Lung (tissue), 12 donors: ENCODE data around the gene ANKRD44. TPM values are rescaled to one million over a fixed set of nuclear protein-coding genes. Genes with fewer than 3 reads are reported as not detected.

Source experiments
- ATAC-seq: fragments of 200-7000 bp; cut with Tn5 transposase; one replicate; pipeline ENCODE4 v1.9.1; 2020; ENCODE audit warnings: moderate number of reproducible peaks; ENCODE audit not compliant: insufficient read depth, low FRiP score
- DNase-seq, 3 donors: peaks; one replicate each; pipeline ENCODE4 v3.0.0-alpha.2; 2013 to 2017
- H3K27ac ChIP-seq, 2 donors: one replicate each; pipeline ENCODE4 v1.5.1; 2013; ENCODE audit warnings: mild to moderate bottlenecking in 2 of 2, moderate library complexity in 2 of 2, control low read depth in 1 of 2, inconsistent platforms in 1 of 2, low read depth in 1 of 2, low read length in 1 of 2
- H3K27me3 ChIP-seq, 3 donors: one replicate each; pipeline ENCODE4 v1.5.1; 2013; ENCODE audit warnings: low read length in 2 of 3; ENCODE audit not compliant: control insufficient read depth in 3 of 3, insufficient read depth in 3 of 3
- H3K36me3 ChIP-seq, 4 donors: one replicate each; pipeline ENCODE4 v1.5.1; 2013; ENCODE audit warnings: low read length in 4 of 4, mild to moderate bottlenecking in 1 of 4, moderate library complexity in 1 of 4; ENCODE audit not compliant: control insufficient read depth in 4 of 4, insufficient read depth in 4 of 4
- H3K4me1 ChIP-seq, 5 donors: one replicate each; pipeline ENCODE4 v1.5.1; 2013; ENCODE audit warnings: low read length in 5 of 5, mild to moderate bottlenecking in 2 of 5, moderate library complexity in 1 of 5; ENCODE audit not compliant: control insufficient read depth in 5 of 5, insufficient read depth in 5 of 5
- H3K4me3 ChIP-seq: one replicate; pipeline ENCODE4 v1.5.1; 2013; ENCODE audit warnings: mild to moderate bottlenecking, control low read depth, moderate library complexity
- H3K9ac ChIP-seq, 2 donors: one replicate each; pipeline ENCODE4 v1.5.1; 2013; ENCODE audit warnings: low read length in 2 of 2, control low read depth in 1 of 2; ENCODE audit not compliant: insufficient read depth in 1 of 2
- H3K9me3 ChIP-seq, 4 donors: one replicate each; pipeline ENCODE4 v1.5.1; 2013; ENCODE audit warnings: low read length in 3 of 4, mild to moderate bottlenecking in 1 of 4, moderate library complexity in 1 of 4; ENCODE audit not compliant: control insufficient read depth in 4 of 4, insufficient read depth in 3 of 4
- CTCF ChIP-seq: IDR thresholded peaks from 2 replicates; pipeline ENCODE4 v1.5.1; 2012; ENCODE audit warnings: mild to moderate bottlenecking; ENCODE audit errors: control extremely low read depth, extremely low read depth
- WGBS, 2 donors: extraction: QIAGEN DNeasy Blood & Tissue Kit; methylation state at CpG; one replicate each; pipeline ENCODE4 v1.1.7; 2013; 5-methylcytosine and 5-hydroxymethylcytosine counted together
- polyA plus RNA-seq, 2 donors: library from polyadenylated mRNA; stranded (reverse); fragments of 200-250 nt; gene quantifications; one replicate each; pipeline ENCODE4 v1.2.1, GENCODE V29; 2013
- total RNA-seq, 2 donors: library from RNA; depleted of rRNA in 1 of 2; stranded (reverse); fragments of >200 nt in 1 of 2; gene quantifications; one replicate each; pipeline ENCODE4 v1.2.1, GENCODE V29; 2014 to 2021
- donor health status: control.
- donor health status: control.
- donor health status: Bipolar disorder and iron deficiency.
- donor health status: healthy.
- donor health status: DM: yes; HTN: yes; CAD: no.

ANKRD44 gene
- total and polyA plus RNA-seq, 4 donors, result 7.1 to 73.8 (median 20.3) TPM

GRCh38 chr2:197167608-197168314 lies 142.8 kb downstream of the ANKRD44 start:
- ATAC-seq (no peak), DNase-seq (no peak)
- H3K27ac ChIP-seq, result no peak overlapping the region
- no peak overlapping the region for H3K4me3 ChIP-seq
- TF ChIP-seq CTCF, result no peak
- WGBS, 2 donors, result 78 to 84% methylated on average over 3 of the region's 3 CpGs
- H3K4me1 ChIP-seq, result peaks cover 0 to 13% (median 7%) of the 10 kb centered on the region in 5 donors
- peaks cover 0 to 2% (median 0%) of the 10 kb centered on the region in 4 donors for H3K36me3 ChIP-seq
- H3K27me3 ChIP-seq, result no peaks in the 10 kb centered on the region
- H3K9ac ChIP-seq, result no peak overlapping the region
- no peaks in the 10 kb centered on the region for H3K9me3 ChIP-seq

DNA sequence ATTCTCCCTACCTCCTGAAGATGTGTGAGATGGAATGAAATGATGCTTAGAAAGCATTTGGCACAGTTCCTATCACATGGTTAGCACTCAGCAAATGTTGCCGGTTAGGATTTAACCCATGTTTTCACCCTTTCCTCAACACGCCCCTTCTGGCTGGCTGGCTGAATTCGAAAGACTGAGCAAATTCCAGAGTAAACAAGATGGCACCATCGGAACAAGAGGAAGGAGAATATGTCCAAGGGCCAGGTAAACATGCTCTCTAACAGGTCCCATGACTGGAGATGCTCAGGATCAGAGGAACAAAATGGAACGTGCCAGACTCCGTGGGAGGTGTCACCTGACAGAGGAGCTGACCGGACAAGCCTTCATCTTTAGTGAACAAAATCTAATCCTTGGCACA lies 145.6 kb downstream of the ANKRD44 start:
- H3K27ac ChIP-seq, result no peak overlapping the region

GRCh38 chr2:197164141-197164754 lies 146.3 kb downstream of the ANKRD44 start:
- ATAC-seq, result peak; percentile 13
- Histone ChIP-seq H3K4me3 (no peak overlapping the region), H3K9me3 (no peaks in the 10 kb centered on the region), H3K27me3 (no peaks in the 10 kb centered on the region), H3K4me1 (peaks cover 0 to 22% (median 7%) of the 10 kb centered on the region in 5 donors), H3K9ac (peak overlapping the region; percentile 29 to 38), H3K36me3 (peaks cover 0 to 2% (median 0%) of the 10 kb centered on the region in 4 donors), H3K27ac (no peak overlapping the region)
- peak; percentile 65 to 77 (median 68) for DNase-seq
- WGBS, 2 donors, result 66 to 68% methylated on average over 33 to 39 of the region's 39 CpGs
- no peak for TF ChIP-seq CTCF

More for the DNA sequence above, 145.6 kb downstream of the ANKRD44 start:
- Histone ChIP-seq H3K4me3 (no peak overlapping the region), H3K27me3 (no peaks in the 10 kb centered on the region), H3K36me3 (peaks cover 0 to 2% (median 0%) of the 10 kb centered on the region in 4 donors), H3K9ac (peak overlapping the region in 1 of 2 donors; percentile 11), H3K9me3 (no peaks in the 10 kb centered on the region), H3K4me1 (peaks cover 0 to 20% (median 7%) of the 10 kb centered on the region in 5 donors)
- peak in 1 of 3 donors; percentile 43 for DNase-seq
- TF ChIP-seq CTCF, result no peak
- 71 to 84% methylated on average over 7 of the region's 7 CpGs for WGBS, 2 donors
- no peak for ATAC-seq
